SK-N-SH (cell line): ENCODE data around the gene PPP1R3F.

Source experiments
- EP300 ChIP-seq, 2 experiments: IDR thresholded peaks; 2 replicates each; pipeline versions ENCODE4 v1.4.0 to v1.6.1; 2012; ENCODE audit warnings: borderline replicate concordance in 1 of 2, low read depth in 1 of 2, low read length in 1 of 2
- EZH2phosphoT487 ChIP-seq: fragments of 200-600 bp; sonication (generic); IDR thresholded peaks from 2 replicates; pipeline ENCODE4 v1.6.1; 2017; ENCODE audit warnings: low read depth, mixed run types, mild to moderate bottlenecking, antibody characterized with exemption, moderate library complexity, borderline replicate concordance
- FOSL2 ChIP-seq: IDR thresholded peaks from 2 replicates; pipeline ENCODE4 v1.4.0; 2012; ENCODE audit warnings: low read depth, mild to moderate bottlenecking, moderate library complexity, borderline replicate concordance
- JUND ChIP-seq: IDR thresholded peaks from 2 replicates; pipeline ENCODE4 v1.4.0; 2012
- POLR2AphosphoS5 ChIP-seq: IDR thresholded peaks from 2 replicates; pipeline ENCODE4 v1.6.1; 2012; ENCODE audit warnings: low read depth, low read length
- RAD21 ChIP-seq: IDR thresholded peaks from 2 replicates; pipeline ENCODE4 v1.6.1; 2012; ENCODE audit warnings: mild to moderate bottlenecking, low read length
- RFX5 ChIP-seq: IDR thresholded peaks from 2 replicates; pipeline ENCODE4 v1.6.1; 2012; ENCODE audit warnings: mild to moderate bottlenecking, improper control_type of control experiment, low read length
- SIN3A ChIP-seq: IDR thresholded peaks from 2 replicates; pipeline ENCODE4 v1.6.1; 2012; ENCODE audit warnings: low read depth, mild to moderate bottlenecking, low read length, moderate library complexity, borderline replicate concordance
- SMC3 ChIP-seq: IDR thresholded peaks from 2 replicates; pipeline ENCODE4 v1.6.1; 2012; ENCODE audit warnings: low read depth, low read length, improper control_type of control experiment
- TEAD4 ChIP-seq: IDR thresholded peaks from 2 replicates; pipeline ENCODE4 v1.4.0; 2012; ENCODE audit warnings: mild to moderate bottlenecking, borderline replicate concordance; ENCODE audit not compliant: insufficient read depth
- TF ChIP-seq, protein P1 (sequence below): fragments of 200-600 bp; sonication (generic); IDR thresholded peaks from 2 replicates; pipeline ENCODE4 v1.6.1; 2017; ENCODE audit warnings: antibody characterized with exemption, mild to moderate bottlenecking, moderate library complexity
- TF ChIP-seq, protein P2 (sequence below): IDR thresholded peaks from 2 replicates; pipeline ENCODE4 v1.4.0; 2012; ENCODE audit warnings: low read depth

DNA sequence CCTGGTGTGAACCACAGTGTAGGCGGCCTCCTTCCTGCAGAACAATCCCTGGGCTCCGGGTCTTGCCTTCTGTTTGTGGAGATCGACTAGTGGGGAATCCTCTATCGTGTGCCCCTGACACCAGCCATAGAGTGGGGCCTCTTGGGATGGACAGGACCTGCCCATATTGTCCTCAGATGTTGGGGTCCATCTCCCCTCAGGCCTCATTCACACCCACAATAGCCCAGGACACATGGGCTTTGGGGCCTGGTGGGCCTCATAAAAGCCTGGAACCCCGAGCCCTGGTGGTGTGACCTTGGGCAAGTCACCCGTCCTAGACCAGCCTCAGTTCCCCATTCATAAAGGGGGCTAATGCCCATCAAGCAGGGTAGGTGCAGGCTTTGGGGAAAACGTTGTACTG lies 20.6 kb downstream of the PPP1R3F start:
- TF ChIP-seq EZH2phosphoT487 (no peak), EP300 (IDR thresholded peaks at IDR 0.05; ENCODE audit: borderline replicate concordance in 1 of 2, low read depth in 1 of 2, low read length in 1 of 2) (no peak), JUND (no peak), RAD21 (no peak), SMC3 (no peak), POLR2AphosphoS5 (no peak), RFX5 (no peak), FOSL2 (no peak), TEAD4 (no peak), SIN3A (no peak)
- TF ChIP-seq, protein P1, sequence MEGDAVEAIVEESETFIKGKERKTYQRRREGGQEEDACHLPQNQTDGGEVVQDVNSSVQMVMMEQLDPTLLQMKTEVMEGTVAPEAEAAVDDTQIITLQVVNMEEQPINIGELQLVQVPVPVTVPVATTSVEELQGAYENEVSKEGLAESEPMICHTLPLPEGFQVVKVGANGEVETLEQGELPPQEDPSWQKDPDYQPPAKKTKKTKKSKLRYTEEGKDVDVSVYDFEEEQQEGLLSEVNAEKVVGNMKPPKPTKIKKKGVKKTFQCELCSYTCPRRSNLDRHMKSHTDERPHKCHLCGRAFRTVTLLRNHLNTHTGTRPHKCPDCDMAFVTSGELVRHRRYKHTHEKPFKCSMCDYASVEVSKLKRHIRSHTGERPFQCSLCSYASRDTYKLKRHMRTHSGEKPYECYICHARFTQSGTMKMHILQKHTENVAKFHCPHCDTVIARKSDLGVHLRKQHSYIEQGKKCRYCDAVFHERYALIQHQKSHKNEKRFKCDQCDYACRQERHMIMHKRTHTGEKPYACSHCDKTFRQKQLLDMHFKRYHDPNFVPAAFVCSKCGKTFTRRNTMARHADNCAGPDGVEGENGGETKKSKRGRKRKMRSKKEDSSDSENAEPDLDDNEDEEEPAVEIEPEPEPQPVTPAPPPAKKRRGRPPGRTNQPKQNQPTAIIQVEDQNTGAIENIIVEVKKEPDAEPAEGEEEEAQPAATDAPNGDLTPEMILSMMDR: no peak
- TF ChIP-seq, protein P2, sequence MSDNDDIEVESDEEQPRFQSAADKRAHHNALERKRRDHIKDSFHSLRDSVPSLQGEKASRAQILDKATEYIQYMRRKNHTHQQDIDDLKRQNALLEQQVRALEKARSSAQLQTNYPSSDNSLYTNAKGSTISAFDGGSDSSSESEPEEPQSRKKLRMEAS: no peak
